COR-L47 (cell line): ENCODE measurements around the gene FAAP100.

Experiments
- DNase-seq: peaks from one replicate; lab custom pipeline; 2025; lab: John Stamatoyannopoulos, UW

FAAP100 gene

GRCh38 chr17:81511804-81512561 lies 40.2 kb downstream of the FAAP100 start:
- peak; percentile 43 for DNase-seq

- DNase-seq, result no peak
Observed at GRCh38 chr17:81511554-81511803, 40.7 kb downstream of the FAAP100 start.

GRCh38 chr17:81510785-81511553 lies 41.2 kb downstream of the FAAP100 start:
- DNase-seq, result no peak

GRCh38 chr17:81509972-81510784 lies 42.0 kb downstream of the FAAP100 start:
- no peak for DNase-seq

- no peak for DNase-seq
Observed at GRCh38 chr17:81509207-81509971, 42.8 kb downstream of the FAAP100 start.

- DNase-seq, result no peak
Observed at GRCh38 chr17:81508639-81509206, 43.4 kb downstream of the FAAP100 start.

- DNase-seq, result no peak
Observed at GRCh38 chr17:81503619-81504018, 48.5 kb downstream of the FAAP100 start.

GRCh38 chr17:81502471-81503017 lies 49.6 kb downstream of the FAAP100 start:
- DNase-seq, result no peak

- DNase-seq, result no peak
Observed at GRCh38 chr17:81500047-81500446, 52.1 kb downstream of the FAAP100 start.

GRCh38 chr17:81499601-81499970 lies 52.6 kb downstream of the FAAP100 start:
- DNase-seq, result no peak

GRCh38 chr17:81498953-81499600 lies 53.1 kb downstream of the FAAP100 start:
- no peak for DNase-seq

- DNase-seq, result peak; percentile 76
Observed at GRCh38 chr17:81494626-81495377, 57.4 kb downstream of the FAAP100 start.

GRCh38 chr17:81493198-81494038 lies 58.7 kb downstream of the FAAP100 start:
- DNase-seq, result no peak

- no peak for DNase-seq
Observed at GRCh38 chr17:81492706-81493105, 59.4 kb downstream of the FAAP100 start.

GRCh38 chr17:81492202-81492601 lies 60.0 kb downstream of the FAAP100 start:
- no peak for DNase-seq

GRCh38 chr17:81491761-81492160 lies 60.4 kb downstream of the FAAP100 start:
- DNase-seq, result no peak

- no peak for DNase-seq
Observed at GRCh38 chr17:81491181-81491581, 61.0 kb downstream of the FAAP100 start.

- no peak for DNase-seq
Observed at GRCh38 chr17:81489998-81490992, 61.9 kb downstream of the FAAP100 start.
